Choroid plexus epithelial cell (primary cell): ENCODE results near the gene SNED1.

Experiments
- DNase-seq: peaks from one replicate; pipeline ENCODE4 v3.0.0-alpha.2; 2010; ENCODE audit warnings: low read depth
- H3K4me3 ChIP-seq: 2 replicates; pipeline ENCODE4 v1.5.1; 2011; ENCODE audit warnings: low read depth, mild to moderate bottlenecking, control low read depth, low read length, moderate library complexity
- TF ChIP-seq, protein P1 (sequence below): conservative IDR thresholded peaks from 2 replicates; pipeline ENCODE4 v1.5.1; 2011; ENCODE audit warnings: low read depth, mild to moderate bottlenecking, control low read depth, inconsistent platforms, low read length, moderate library complexity

SNED1 gene

DNA sequence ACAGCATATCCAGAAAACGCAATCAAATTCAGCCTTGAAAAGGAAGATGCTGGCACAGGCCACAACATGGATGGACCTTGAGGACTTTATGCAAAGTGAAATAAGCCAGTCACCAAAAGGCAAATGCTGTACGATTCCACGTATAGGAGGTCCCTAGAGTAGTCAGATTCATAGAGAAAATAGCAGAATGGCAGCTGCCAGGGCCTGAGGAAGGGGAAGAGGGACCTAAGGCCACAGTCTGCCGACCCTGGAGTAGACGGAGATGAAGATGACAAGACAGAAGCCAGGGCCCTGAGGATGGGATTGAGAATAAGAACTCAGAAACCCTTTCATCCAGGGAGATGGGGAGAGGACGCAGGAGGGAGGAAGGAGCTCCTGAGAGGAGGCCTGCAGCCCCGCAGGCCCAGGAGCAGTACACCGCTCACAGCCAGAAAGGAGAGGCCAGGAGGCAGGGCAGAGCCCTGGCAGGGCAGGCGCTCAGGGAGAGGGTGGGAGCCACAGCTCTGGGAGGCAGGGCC, 111.7 kb downstream of the SNED1 start:
- TF ChIP-seq, protein P1, sequence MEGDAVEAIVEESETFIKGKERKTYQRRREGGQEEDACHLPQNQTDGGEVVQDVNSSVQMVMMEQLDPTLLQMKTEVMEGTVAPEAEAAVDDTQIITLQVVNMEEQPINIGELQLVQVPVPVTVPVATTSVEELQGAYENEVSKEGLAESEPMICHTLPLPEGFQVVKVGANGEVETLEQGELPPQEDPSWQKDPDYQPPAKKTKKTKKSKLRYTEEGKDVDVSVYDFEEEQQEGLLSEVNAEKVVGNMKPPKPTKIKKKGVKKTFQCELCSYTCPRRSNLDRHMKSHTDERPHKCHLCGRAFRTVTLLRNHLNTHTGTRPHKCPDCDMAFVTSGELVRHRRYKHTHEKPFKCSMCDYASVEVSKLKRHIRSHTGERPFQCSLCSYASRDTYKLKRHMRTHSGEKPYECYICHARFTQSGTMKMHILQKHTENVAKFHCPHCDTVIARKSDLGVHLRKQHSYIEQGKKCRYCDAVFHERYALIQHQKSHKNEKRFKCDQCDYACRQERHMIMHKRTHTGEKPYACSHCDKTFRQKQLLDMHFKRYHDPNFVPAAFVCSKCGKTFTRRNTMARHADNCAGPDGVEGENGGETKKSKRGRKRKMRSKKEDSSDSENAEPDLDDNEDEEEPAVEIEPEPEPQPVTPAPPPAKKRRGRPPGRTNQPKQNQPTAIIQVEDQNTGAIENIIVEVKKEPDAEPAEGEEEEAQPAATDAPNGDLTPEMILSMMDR = no peak
- no peak overlapping the region for H3K4me3 ChIP-seq

DNA sequence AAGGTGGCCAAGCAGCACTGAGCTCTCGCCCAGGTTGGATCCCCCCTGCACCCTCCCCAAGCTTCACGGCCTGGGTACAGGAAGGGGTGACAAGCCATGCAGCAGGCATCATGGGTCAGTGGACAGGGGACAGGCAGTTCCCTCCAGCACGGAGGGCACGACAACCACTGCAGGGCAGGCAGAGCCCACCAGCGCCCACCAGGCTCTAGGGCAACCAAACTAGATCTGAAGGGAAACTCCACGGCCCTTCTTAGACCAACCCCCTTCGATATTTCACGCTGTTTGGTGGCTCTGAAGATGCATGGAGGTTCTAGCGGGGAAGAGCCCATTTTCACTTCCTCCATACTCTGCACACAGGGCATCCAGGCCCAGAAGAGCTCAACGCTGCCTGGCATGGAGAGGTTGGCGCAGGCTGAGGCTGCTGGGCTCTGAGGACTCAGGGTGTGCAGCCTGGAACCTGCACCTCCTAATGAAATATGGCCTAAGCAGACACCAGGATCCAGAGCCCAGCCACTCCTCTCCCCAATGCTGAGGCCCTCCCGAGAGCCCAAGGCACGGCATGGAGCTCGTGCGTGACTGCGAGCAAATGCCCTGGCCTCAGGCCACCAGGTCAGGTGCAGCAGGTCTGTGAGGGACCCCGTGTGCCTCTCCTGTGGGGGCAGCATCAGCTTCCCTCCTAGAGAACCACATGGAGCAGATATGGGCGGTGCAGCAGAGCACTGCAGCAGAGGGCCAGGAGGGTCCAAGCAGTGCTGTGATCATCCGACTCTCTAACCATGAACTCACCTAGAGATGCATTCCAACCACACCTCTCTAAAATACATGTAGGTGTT, 112.4 kb downstream of the SNED1 start:
- no peak for DNase-seq
- no peak overlapping the region for H3K4me3 ChIP-seq
- TF ChIP-seq, protein P1 = no peak

More for the DNA sequence above, 111.7 kb downstream of the SNED1 start:
- no peak for DNase-seq

DNA sequence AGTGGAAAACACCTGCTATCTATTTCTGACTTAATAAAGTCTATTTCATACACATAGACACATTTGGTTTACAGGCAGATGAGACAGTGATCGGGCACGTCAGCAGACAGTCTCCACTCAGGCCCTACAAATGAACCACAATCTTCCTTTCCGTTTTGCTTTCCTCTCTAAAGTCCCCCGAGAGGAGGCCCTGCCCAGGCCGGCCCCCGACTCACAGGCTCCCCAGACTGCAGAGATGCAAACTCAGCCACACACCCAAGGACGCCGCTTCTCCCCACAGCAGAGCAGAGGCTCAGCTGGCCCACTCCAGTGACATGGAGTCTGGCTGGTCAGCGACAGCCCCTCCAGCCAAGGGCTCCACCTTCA, 113.0 kb downstream of the SNED1 start:
- H3K4me3 ChIP-seq = no peak overlapping the region
- TF ChIP-seq, protein P1 = no peak
- DNase-seq = no peak

DNA sequence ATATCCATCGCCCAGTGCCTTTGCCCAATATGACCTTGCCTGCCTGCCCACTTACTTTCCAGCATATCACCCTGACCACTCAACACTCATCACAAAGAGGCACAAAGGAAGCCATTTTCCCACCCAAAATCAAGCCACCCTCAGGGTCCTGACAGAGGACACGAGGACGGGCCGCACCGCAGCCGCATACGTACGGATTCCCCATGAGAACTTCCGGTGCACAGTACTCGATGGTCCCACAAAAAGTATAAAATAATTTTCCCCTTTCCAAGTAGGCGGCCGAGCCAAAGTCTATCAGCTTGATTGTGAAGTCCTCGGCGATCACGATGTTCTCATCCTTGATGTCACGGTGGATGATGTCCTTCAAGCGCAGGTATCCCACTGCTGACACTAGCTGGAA, 113.6 kb downstream of the SNED1 start:
- H3K4me3 ChIP-seq = no peak overlapping the region
- DNase-seq = no peak
- TF ChIP-seq, protein P1 = no peak

DNA sequence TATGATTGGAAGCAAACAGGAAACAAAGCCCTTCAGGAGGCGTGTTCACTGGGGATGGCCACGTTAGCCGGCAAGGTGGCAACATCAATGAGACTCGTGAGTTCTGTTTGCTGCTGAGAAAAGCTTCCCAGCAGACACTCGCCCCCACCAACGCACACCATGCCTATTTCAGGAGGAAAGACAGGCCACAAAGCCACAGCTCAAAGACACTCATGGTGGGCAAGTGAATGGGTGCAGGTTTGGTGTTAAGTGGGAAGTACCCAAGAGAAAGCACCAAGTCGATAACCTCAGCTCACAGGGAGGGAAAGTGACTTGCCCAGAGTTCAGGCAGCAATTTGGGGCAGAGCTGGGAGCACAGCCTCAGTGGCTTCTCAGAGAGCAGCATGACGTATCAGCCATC, 114.2 kb downstream of the SNED1 start:
- no peak overlapping the region for H3K4me3 ChIP-seq
- no peak for DNase-seq
- TF ChIP-seq, protein P1 = no peak

DNA sequence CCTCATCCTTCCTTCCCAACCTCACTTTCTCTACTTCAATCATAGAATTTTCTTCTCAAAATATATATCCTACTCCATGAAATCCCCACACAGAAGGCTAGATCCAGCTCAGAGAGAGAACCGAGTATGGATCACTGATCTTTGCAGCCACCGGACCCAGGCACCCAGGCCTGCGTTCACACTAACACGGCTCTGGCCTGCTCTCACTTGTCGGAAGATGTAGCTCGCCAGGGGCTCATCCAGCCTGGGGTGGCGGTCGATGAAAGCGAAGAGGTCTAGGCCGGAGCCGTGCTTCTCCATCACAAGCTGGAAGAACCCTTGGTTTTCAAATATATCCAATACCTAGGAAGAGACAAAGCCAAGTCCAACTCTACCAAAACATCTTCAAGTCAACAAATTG, 116.4 kb downstream of the SNED1 start:
- no peak for DNase-seq

More for the DNA sequence above, 116.4 kb downstream of the SNED1 start:
- no peak overlapping the region for H3K4me3 ChIP-seq
- TF ChIP-seq, protein P1 = no peak
